ENCODE results near the gene OSTM1. TPM values are rescaled to one million over a fixed set of nuclear protein-coding genes. Genes with fewer than 3 reads are reported as not detected.

Gene OSTM1
- total and polyA plus RNA-seq, 10 of the 15 experiments (the other 5 are each of a cell fraction or from before 2014, with no cell fraction given), result 3.0 to 17.1 (median 5.8) TPM

- intact Hi-C loops (cut with micrococcal nuclease; ENCODE audit: unreplicated experiment), result no loop called here
- no peak overlapping the region for H3K4me3 ChIP-seq
- no peak overlapping the region for H3K27ac ChIP-seq (ENCODE audit: control insufficient read depth, insufficient read depth)
- ATAC-seq (no peak), DNase-seq (ENCODE audit: low read depth, low spot score) (no peak), FAIRE-seq (no peak)
- H3K4me1 ChIP-seq (ENCODE audit: control insufficient read depth, insufficient read depth, low read length), result no peaks in the 10 kb centered on the region
- in situ Hi-C loops (cut with MboI), result no loop called here
- CTCF ChIA-PET, result no interaction called here
- H4K20me1 ChIP-seq (ENCODE audit: control insufficient read depth, insufficient read depth), result no peaks in the 10 kb centered on the region
- H3K36me3 ChIP-seq (ENCODE audit: control insufficient read depth in 2 of 2, insufficient read depth in 2 of 2, low read length in 1 of 2), result no peaks in the 10 kb centered on the region
- no TSS peak for BruUV-seq (replicated peaks)
- RAD21 ChIA-PET (ENCODE audit: unreplicated experiment), result no interaction called here
- no peaks in the 10 kb centered on the region for H3K9me3 ChIP-seq (replicated peaks; ENCODE audit: control insufficient read depth, insufficient read depth, low read length)
- 27% methylated on average over 1 of the region's 1 CpG for WGBS (ENCODE audit: insufficient coverage, insufficient replicate concordance, low lambda C conversion rate, missing lambda C conversion rate)
- POLR2A ChIA-PET, result no interaction called here
- peaks cover 0 to 2% of the 10 kb centered on the region in 2 experiments; a peak in 2 of 4 replicates for H3K27me3 ChIP-seq (replicated peaks in 1 of 2; ENCODE audit: control insufficient read depth in 2 of 2, insufficient read depth in 2 of 2, low read length in 1 of 2)
- SMC1A ChIA-PET (ENCODE audit: uncharacterized antibody, unreplicated experiment), result interaction anchor here (0.7 kb wide), 1 partner anchor 9 kb away, joined by 3 read pairs; no protein-coding TSS in a partner anchor
- no peaks in the 10 kb centered on the region for H3K79me2 ChIP-seq (ENCODE audit: control insufficient read depth, insufficient read depth, low read length)
- no peak overlapping the region for H3K4me2 ChIP-seq (ENCODE audit: control insufficient read depth, insufficient read depth)
- no peak overlapping the region for H2AFZ ChIP-seq (ENCODE audit: control insufficient read depth, low read depth, low read length)
- H3K9ac ChIP-seq (ENCODE audit: control insufficient read depth, insufficient read depth, low read length), result no peak overlapping the region
- TF ChIP-seq SMC3 (IDR thresholded peaks at IDR 0.05; ENCODE audit: borderline replicate concordance, low read length) (no peak), SREBF2 (IDR thresholded peaks at IDR 0.05; ENCODE audit: low read length) (no peak), RELB (IDR thresholded peaks at IDR 0.05; ENCODE audit: low read depth) (no peak), ZNF592 (IDR thresholded peaks at IDR 0.05) (no peak), BACH1 (IDR thresholded peaks at IDR 0.05; ENCODE audit: borderline replicate concordance) (no peak), CHD2 (IDR thresholded peaks at IDR 0.05; ENCODE audit: borderline replicate concordance, low read depth, low read length) (no peak), RAD21 (IDR thresholded peaks at IDR 0.05; ENCODE audit: insufficient read depth, low read depth, low read length) (no peak), SIN3A (IDR thresholded peaks at IDR 0.05; ENCODE audit: low read depth, low read length) (no peak), NBN (IDR thresholded peaks at IDR 0.05) (no peak), CBX3 (IDR thresholded peaks at IDR 0.05; ENCODE audit: borderline replicate concordance, low read depth) (no peak), ZNF217 (IDR thresholded peaks at IDR 0.05) (no peak), ZNF274 (IDR thresholded peaks at IDR 0.05; ENCODE audit: insufficient read depth, insufficient read length) (no peak), REST (IDR thresholded peaks at IDR 0.05; ENCODE audit: low read depth, low read length) (no peak), CREM (IDR thresholded peaks at IDR 0.05; ENCODE audit: low read depth) (no peak)
- TF ChIP-seq, protein P1, sequence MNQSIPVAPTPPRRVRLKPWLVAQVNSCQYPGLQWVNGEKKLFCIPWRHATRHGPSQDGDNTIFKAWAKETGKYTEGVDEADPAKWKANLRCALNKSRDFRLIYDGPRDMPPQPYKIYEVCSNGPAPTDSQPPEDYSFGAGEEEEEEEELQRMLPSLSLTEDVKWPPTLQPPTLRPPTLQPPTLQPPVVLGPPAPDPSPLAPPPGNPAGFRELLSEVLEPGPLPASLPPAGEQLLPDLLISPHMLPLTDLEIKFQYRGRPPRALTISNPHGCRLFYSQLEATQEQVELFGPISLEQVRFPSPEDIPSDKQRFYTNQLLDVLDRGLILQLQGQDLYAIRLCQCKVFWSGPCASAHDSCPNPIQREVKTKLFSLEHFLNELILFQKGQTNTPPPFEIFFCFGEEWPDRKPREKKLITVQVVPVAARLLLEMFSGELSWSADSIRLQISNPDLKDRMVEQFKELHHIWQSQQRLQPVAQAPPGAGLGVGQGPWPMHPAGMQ (IDR thresholded peaks at IDR 0.05; ENCODE audit: borderline replicate concordance), result no peak
Measured at GRCh38 chr6:108082539-108082938, 8.0 kb upstream of the OSTM1 start.
